Activated naive CD8-positive, alpha-beta T cell treated with anti-CD3 and anti-CD28 coated beads for 36 hours (primary cell): ENCODE measurements around the gene IGF2R. TPM values are rescaled to one million over a fixed set of nuclear protein-coding genes. Genes with fewer than 3 reads are reported as not detected.
A peak's percentile ranks its signal among the peaks of the same experiment; 100 is the strongest.

Experiments
- DNase-seq: peaks from one replicate; pipeline ENCODE4 v3.0.0; 2021
- H3K27ac Mint-ChIP-seq: one replicate; pipeline ENCODE4 v1.8.0; 2022; ENCODE audit warnings: mild to moderate bottlenecking, moderate library complexity, mixed read lengths
- H3K27me3 Mint-ChIP-seq: one replicate; pipeline ENCODE4 v1.8.0; 2022; ENCODE audit warnings: mild to moderate bottlenecking, mixed read lengths
- H3K36me3 Mint-ChIP-seq: one replicate; pipeline ENCODE4 v1.8.0; 2021; ENCODE audit warnings: mild to moderate bottlenecking, mixed read lengths
- H3K4me1 Mint-ChIP-seq: one replicate; pipeline ENCODE4 v1.8.0; 2021; ENCODE audit warnings: mixed read lengths
- H3K4me3 Mint-ChIP-seq: one replicate; pipeline ENCODE4 v1.8.0; 2022; ENCODE audit warnings: mild to moderate bottlenecking, moderate library complexity, mixed read lengths
- H3K9me3 Mint-ChIP-seq: one replicate; pipeline ENCODE4 v1.8.0; 2022; ENCODE audit warnings: mixed read lengths
- total RNA-seq, 2 experiments: library from RNA; stranded (reverse); gene quantifications; one replicate each; pipeline ENCODE4 v1.2.3, GENCODE V29; 2021

The IGF2R gene
- total RNA-seq, 2 experiments from 2014 or later = 74.9 to 77.7 TPM

GRCh38 chr6:159943101-159943632 is 25.7 kb upstream of the IGF2R start:
- Mint-ChIP-seq H3K4me1 (peaks cover 5% of the 10 kb centered on the region), H3K27me3 (no peaks in the 10 kb centered on the region), H3K36me3 (peaks cover 3% of the 10 kb centered on the region), H3K9me3 (peaks cover 7% of the 10 kb centered on the region), H3K27ac (no peak overlapping the region), H3K4me3 (no peak overlapping the region)
- DNase-seq = no peak

DNA sequence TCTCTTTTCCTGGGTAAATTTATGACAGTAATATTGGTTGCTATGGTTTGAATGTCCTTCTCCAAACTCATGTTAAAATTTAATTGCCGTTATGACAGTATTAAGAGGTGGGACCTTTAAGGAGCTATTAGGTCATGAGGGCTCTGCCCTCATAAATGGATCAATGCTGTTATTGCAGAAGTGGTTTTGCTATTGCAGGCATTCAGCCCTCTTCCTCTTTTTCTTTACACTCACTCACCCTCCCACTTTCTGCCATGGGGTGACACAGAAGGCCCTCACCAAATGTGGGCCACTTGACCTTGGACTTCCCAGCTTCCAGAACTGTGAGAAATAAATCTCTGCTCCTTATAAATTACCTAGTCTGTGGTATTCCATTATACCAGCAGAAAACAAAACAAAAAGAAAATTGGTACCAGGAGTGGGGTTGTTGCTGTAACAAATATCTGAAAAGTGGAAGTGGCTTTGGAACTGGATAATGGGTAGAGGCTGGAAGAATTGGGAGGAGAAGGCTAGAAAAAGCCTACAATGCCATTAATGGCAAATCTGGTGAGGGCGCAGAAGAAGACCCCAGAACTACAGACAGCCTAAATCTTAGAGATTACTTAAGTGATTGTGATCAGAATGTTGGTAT is 24.8 kb upstream of the IGF2R start:
- H3K27me3 Mint-ChIP-seq = no peaks in the 10 kb centered on the region
- peaks cover 7% of the 10 kb centered on the region for H3K4me1 Mint-ChIP-seq
- DNase-seq = no peak
- H3K9me3 Mint-ChIP-seq = peaks cover 7% of the 10 kb centered on the region
- no peak overlapping the region for H3K27ac Mint-ChIP-seq
- no peak overlapping the region for H3K4me3 Mint-ChIP-seq
- H3K36me3 Mint-ChIP-seq = peaks cover 3% of the 10 kb centered on the region

DNA sequence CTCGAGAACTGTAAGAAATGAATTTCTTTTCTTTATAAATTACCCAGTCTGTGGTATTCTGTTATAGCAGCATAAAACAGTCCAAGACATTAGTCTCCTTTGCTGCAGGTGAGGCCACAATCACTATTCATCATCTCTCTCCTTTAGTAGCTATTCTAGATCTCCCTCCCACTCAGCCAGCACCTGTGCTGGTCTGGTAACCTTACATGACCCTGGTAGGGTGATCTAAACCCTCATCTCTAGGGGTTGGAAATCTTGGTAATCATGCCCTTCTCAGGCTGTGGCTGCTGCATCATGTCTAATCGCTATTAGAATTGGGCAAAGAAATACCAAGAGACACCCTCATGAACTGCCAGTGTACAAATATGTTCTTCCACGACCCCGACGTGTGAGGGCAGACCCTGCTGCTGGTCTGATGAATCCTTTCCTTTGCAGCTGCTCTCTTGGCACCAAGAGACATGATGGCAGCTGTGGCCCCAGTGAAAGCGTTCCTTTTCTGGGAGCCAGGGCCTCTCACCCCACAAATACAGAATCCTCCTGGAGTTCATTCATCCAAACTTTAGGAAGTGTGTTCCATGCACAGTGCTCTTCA is 23.0 kb upstream of the IGF2R start:
- H3K36me3 Mint-ChIP-seq = peaks cover 3% of the 10 kb centered on the region
- no peak overlapping the region for H3K4me3 Mint-ChIP-seq
- no peak overlapping the region for H3K27ac Mint-ChIP-seq
- no peaks in the 10 kb centered on the region for H3K27me3 Mint-ChIP-seq
- H3K9me3 Mint-ChIP-seq = peaks cover 7% of the 10 kb centered on the region
- H3K4me1 Mint-ChIP-seq = peaks cover 7% of the 10 kb centered on the region
- DNase-seq = no peak

DNA sequence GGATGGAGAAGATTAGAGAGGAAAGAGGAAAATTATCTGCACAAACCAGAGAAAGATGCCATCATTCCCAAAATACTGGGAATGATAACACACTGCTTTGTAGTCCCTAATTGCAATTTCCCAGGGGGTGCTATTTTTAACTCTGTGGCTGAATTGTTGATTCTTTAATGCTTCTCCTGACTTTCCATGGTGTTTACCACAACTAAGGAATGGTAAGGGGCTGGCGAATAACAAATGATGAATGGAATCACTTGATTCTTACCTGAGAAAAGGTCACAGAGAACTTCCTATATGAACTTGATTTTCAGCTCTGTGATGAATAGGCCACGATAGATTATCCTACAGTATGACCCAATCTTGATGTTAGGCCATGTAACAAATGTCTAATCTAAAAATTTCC is 22.0 kb upstream of the IGF2R start:
- Mint-ChIP-seq H3K36me3 (peaks cover 3% of the 10 kb centered on the region), H3K4me3 (no peak overlapping the region), H3K9me3 (peaks cover 7% of the 10 kb centered on the region), H3K4me1 (peaks cover 2% of the 10 kb centered on the region), H3K27ac (no peak overlapping the region), H3K27me3 (peaks cover under 1% of the 10 kb centered on the region)
- DNase-seq = no peak

- H3K9me3 Mint-ChIP-seq = peaks cover 7% of the 10 kb centered on the region
- peaks cover 3% of the 10 kb centered on the region for H3K36me3 Mint-ChIP-seq
- H3K4me1 Mint-ChIP-seq = peaks cover 4% of the 10 kb centered on the region
- H3K27me3 Mint-ChIP-seq = peaks cover 9% of the 10 kb centered on the region
- H3K27ac Mint-ChIP-seq = no peak overlapping the region
- no peak overlapping the region for H3K4me3 Mint-ChIP-seq
- DNase-seq = no peak
Measured at GRCh38 chr6:159948199-159948598, 20.7 kb upstream of the IGF2R start.

DNA sequence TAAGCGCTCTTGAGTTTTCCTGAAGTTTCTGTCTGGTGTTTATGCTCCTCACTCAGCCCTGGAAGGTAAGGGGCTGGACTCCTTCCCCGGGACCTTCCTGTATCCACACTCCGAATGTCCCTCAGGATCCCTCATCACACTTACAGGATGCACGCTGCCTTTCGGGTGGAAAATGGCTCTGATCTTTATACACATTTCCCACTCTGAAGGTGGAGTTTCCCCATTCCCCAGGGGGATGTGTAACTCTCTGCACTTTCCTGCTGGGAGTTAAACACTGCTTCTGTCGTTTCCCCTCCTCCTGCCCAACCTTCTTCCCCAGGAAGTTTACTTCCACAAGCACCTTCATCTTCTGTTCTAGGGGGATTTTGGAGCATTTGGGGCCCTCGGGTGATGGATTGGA is 17.1 kb upstream of the IGF2R start:
- Mint-ChIP-seq H3K4me1 (peaks cover 13% of the 10 kb centered on the region), H3K27me3 (peaks cover 10% of the 10 kb centered on the region), H3K9me3 (no peaks in the 10 kb centered on the region), H3K4me3 (no peak overlapping the region), H3K27ac (no peak overlapping the region), H3K36me3 (no peaks in the 10 kb centered on the region)
- DNase-seq = no peak

- H3K4me1 Mint-ChIP-seq = peaks cover 13% of the 10 kb centered on the region
- H3K36me3 Mint-ChIP-seq = no peaks in the 10 kb centered on the region
- no peak overlapping the region for H3K4me3 Mint-ChIP-seq
- DNase-seq = no peak
- no peaks in the 10 kb centered on the region for H3K9me3 Mint-ChIP-seq
- peaks cover 10% of the 10 kb centered on the region for H3K27me3 Mint-ChIP-seq
- H3K27ac Mint-ChIP-seq = no peak overlapping the region
Measured at GRCh38 chr6:159952289-159953005, 16.4 kb upstream of the IGF2R start.

DNA sequence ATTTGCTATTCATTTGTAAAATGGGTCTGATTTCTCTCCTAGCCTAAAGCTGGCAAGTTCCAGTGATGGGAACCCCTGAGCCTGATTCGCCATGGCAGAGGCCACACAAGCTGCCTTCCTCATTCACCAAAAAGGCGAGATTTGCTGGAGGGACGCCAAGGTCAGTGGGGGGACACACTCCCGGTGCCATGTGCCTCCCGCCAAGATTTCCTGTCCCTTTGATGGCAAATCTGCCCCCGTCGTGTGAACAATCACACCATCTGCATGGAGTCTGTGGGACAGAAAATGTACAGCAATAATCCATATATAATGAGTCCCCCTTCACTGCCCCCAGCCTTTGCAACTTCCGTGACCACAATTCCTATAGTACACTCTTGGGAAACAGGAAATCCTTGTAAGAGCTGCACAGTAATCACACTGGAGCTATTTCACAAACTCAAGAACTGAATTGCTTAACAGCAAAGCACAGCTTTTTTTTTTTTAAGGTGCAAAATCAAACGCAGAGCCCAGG is 15.7 kb upstream of the IGF2R start:
- no peaks in the 10 kb centered on the region for H3K9me3 Mint-ChIP-seq
- peaks cover 10% of the 10 kb centered on the region for H3K27me3 Mint-ChIP-seq
- H3K36me3 Mint-ChIP-seq = no peaks in the 10 kb centered on the region
- no peak overlapping the region for H3K27ac Mint-ChIP-seq
- H3K4me1 Mint-ChIP-seq = peaks cover 13% of the 10 kb centered on the region
- no peak for DNase-seq
- no peak overlapping the region for H3K4me3 Mint-ChIP-seq

DNA sequence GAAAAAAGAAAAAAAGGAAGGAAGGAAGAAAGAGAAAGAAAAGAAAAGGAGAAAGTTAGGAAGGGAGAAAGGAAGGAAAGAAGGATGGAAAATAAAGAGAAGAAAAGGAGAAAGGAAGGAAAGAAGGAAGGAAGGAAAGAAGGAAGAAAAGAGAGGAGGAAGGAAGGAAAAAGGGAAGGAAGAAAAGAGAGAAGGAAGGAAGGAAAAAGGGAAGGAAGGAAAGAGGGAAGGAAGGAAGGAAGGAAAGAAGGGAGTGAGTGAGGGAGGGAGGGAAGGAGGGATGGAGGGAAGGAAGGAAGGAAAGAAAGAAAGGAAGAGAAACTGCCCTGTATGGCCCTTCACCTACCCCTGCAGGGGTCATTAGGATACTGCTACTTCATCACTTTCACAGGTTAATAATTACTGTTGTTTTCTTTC is 12.9 kb upstream of the IGF2R start:
- Mint-ChIP-seq H3K27me3 (peaks cover 10% of the 10 kb centered on the region), H3K4me1 (peaks cover 16% of the 10 kb centered on the region), H3K4me3 (peak overlapping the region; percentile 14), H3K9me3 (no peaks in the 10 kb centered on the region), H3K36me3 (no peaks in the 10 kb centered on the region), H3K27ac (no peak overlapping the region)
- DNase-seq = no peak

DNA sequence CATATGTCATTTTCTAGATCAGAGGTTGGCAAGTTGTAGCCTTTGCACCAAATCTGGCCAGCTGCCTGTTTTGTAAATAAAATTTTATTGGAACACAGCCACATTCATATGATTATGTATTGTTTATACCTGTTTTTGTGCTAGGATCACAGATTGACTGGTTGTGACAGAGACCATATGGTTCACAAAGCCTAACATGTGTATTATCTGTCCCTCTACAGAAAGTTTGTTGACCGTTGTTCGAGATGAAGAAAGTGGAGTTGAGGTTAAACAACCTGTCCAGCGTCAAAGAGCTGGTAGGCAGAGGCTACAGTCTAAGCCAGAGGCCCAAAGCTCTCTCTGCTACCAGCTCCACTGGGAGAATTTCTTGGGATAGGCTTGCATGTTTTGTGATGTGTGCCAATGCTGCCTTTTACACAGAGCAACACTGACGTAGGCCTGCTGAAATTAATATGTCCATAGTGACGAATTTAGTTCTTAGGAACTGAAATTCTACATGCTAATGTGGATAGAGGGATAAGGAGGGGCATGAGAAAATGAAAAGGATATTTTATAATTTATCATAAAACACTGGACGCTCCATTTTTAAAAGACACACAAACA is 11.7 kb upstream of the IGF2R start:
- Mint-ChIP-seq H3K27me3 (peaks cover 7% of the 10 kb centered on the region), H3K4me1 (peaks cover 18% of the 10 kb centered on the region), H3K27ac (no peak overlapping the region), H3K9me3 (no peaks in the 10 kb centered on the region), H3K4me3 (no peak overlapping the region), H3K36me3 (no peaks in the 10 kb centered on the region)
- DNase-seq = no peak

DNA sequence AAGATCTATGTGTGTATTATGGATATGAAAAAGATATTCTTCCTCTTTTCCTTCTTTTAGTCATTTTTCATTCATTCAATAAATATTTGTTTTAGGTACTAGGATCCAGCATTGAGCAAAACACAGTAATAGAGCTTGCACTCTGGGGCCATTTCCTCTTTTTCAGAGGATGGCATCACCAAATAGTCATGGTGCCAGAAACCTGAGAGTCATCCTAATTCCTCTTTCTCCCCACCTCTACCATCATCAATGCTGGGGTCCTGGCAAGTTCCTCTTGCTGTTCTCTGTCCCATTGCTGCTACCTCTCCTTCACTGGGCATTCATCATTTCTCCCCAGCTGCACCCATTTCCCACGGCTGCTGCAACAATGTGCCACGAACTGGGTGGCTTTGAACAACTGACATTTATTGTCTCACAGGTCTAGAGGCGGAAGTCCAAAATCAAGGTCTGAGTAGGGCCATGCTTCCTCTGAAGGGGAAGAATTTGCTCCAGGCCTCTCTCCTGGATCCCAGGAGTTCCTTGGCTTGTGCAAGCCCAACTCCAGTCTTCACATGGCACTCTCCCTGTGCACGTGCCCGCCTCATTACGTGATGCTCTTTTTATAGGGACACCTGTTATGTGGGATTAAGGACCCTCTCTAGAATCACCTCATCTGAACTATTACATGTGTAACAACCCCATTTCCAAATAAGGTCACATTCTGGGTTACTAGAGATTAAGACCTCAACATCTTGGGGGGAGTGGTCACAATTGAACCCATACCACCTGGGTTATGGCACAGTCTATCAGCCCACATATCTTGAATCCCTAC is 9.5 kb upstream of the IGF2R start:
- no peak for DNase-seq
- H3K27ac Mint-ChIP-seq = no peak overlapping the region
- H3K4me1 Mint-ChIP-seq = peaks cover 16% of the 10 kb centered on the region
- no peak overlapping the region for H3K4me3 Mint-ChIP-seq
- no peaks in the 10 kb centered on the region for H3K9me3 Mint-ChIP-seq
- no peaks in the 10 kb centered on the region for H3K27me3 Mint-ChIP-seq
- no peaks in the 10 kb centered on the region for H3K36me3 Mint-ChIP-seq

DNA sequence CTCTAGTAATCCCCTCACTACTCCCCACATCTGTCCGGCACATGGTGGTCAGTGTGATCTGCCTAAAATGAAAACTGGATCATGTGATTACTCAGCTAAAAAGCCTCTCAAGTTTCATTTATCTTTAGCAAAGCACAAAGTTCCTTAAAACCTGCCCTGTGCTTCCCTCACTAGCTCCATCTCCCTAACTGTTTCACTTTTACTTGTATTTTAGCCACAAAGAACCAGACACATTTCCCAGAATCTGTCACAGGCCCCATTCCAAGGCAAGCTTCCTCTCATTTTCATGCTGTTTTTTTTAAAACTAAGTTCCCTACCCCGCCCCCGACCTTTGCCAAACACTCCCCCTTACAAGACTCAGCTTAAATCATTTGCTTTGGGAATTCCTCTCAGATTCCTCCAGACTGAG is 8.9 kb upstream of the IGF2R start:
- Mint-ChIP-seq H3K4me3 (no peak overlapping the region), H3K36me3 (no peaks in the 10 kb centered on the region), H3K27me3 (no peaks in the 10 kb centered on the region), H3K27ac (no peak overlapping the region), H3K9me3 (no peaks in the 10 kb centered on the region), H3K4me1 (peaks cover 16% of the 10 kb centered on the region)
- DNase-seq = no peak

DNA sequence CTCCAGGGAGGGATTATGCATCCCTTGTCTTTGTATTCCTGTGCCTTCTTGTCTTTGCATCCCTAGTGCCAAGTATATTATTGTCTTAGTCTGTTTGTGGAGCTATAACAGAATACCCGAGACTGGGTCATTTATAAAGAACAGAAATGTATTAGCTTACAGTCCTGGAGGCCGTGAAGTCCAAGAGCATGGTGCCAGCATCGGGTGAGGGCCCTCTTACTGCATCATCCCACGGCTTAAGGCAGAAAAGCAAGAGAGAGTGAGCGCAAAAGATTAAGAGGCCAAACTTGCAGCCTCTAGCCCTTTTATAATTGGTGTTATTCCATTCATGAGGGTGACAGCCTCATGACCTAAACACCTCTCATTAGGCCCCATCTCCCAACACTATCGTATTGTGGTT is 8.4 kb upstream of the IGF2R start:
- Mint-ChIP-seq H3K27me3 (no peaks in the 10 kb centered on the region), H3K27ac (no peak overlapping the region), H3K4me1 (peaks cover 16% of the 10 kb centered on the region), H3K4me3 (no peak overlapping the region), H3K9me3 (no peaks in the 10 kb centered on the region), H3K36me3 (no peaks in the 10 kb centered on the region)
- DNase-seq = no peak

- no peaks in the 10 kb centered on the region for H3K27me3 Mint-ChIP-seq
- DNase-seq = no peak
- H3K4me3 Mint-ChIP-seq = no peak overlapping the region
- no peak overlapping the region for H3K27ac Mint-ChIP-seq
- no peaks in the 10 kb centered on the region for H3K36me3 Mint-ChIP-seq
- no peaks in the 10 kb centered on the region for H3K9me3 Mint-ChIP-seq
- peaks cover 7% of the 10 kb centered on the region for H3K4me1 Mint-ChIP-seq
Measured at GRCh38 chr6:159961528-159961927, 7.4 kb upstream of the IGF2R start.
